ENCODE measurements around the gene FAM98A. TPM values are rescaled to one million over a fixed set of nuclear protein-coding genes. Genes with fewer than 3 reads are reported as not detected.
A peak's percentile ranks its signal among the peaks of the same experiment; 100 is the strongest.

The FAM98A gene
- total RNA-seq, 4 donors from 2014 or later, result 19.7 to 2,496 (median 73.0) TPM

DNA sequence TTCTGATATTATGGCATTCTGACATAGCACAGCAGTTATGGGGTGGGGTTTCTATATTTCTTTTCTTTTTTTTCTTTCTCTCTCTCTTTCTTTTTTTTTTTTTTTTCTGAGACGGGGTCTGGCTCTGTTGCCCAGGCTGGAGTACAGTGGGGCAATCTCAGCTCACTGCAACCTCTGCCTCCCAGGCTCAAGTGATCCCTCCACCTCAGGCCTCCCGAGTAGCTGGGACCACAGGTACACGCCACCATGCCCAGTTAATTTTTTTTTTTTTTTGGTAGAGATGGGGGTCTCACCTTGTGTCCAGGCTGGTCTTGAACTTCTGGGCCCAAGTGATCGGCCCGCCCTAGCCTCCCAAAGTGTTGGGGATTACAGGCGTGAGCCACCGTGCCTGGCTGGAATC is 7.5 kb upstream of the FAM98A start:
- Histone ChIP-seq H3K27me3 (no peaks in the 10 kb centered on the region), H3K9me3 (no peaks in the 10 kb centered on the region), H3K27ac (peak overlapping the region; percentile 49 to 55), H3K4me1 (peaks cover 0 to 7% of the 10 kb centered on the region in 2 donors), H3K4me3 (no peak overlapping the region), H3K36me3 (no peaks in the 10 kb centered on the region)
- TF ChIP-seq, protein P1, sequence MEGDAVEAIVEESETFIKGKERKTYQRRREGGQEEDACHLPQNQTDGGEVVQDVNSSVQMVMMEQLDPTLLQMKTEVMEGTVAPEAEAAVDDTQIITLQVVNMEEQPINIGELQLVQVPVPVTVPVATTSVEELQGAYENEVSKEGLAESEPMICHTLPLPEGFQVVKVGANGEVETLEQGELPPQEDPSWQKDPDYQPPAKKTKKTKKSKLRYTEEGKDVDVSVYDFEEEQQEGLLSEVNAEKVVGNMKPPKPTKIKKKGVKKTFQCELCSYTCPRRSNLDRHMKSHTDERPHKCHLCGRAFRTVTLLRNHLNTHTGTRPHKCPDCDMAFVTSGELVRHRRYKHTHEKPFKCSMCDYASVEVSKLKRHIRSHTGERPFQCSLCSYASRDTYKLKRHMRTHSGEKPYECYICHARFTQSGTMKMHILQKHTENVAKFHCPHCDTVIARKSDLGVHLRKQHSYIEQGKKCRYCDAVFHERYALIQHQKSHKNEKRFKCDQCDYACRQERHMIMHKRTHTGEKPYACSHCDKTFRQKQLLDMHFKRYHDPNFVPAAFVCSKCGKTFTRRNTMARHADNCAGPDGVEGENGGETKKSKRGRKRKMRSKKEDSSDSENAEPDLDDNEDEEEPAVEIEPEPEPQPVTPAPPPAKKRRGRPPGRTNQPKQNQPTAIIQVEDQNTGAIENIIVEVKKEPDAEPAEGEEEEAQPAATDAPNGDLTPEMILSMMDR (IDR thresholded peaks at IDR 0.05), result no peak
- no peak for TF ChIP-seq POLR2A (IDR thresholded peaks at IDR 0.05)
- DNase-seq, result no peak
- intact Hi-C loops (cut with DNase I; ENCODE audit: low total_unique reads), result no loop called here

DNA sequence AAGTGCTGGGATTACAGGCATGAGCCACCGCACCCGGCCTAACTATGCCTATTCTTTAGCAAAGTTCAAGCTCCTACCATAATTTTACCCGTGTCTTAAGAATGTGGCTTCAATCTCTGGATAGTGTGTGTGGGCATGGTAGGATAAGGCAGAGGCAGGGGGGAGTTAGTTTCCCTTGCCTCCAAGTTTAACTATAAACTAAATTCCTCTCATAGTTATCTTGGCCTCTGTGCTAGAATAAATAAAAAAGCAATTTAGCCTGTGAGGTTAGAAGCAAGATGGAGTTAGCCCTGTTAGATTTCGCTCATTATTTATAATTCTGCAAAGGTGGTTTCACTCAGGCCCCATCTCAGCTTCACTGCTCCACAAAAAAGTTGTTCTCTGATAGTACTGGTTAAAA is 7.0 kb upstream of the FAM98A start:
- no peak for DNase-seq
- H3K4me3 ChIP-seq, result no peak overlapping the region
- H3K9me3 ChIP-seq, result no peaks in the 10 kb centered on the region
- H3K27me3 ChIP-seq, result no peaks in the 10 kb centered on the region
- peaks cover 0 to 7% of the 10 kb centered on the region in 2 donors for H3K4me1 ChIP-seq
- no peaks in the 10 kb centered on the region for H3K36me3 ChIP-seq
- peak overlapping the region; percentile 49 to 55 for H3K27ac ChIP-seq
- TF ChIP-seq, protein P1 (IDR thresholded peaks at IDR 0.05), result no peak
- TF ChIP-seq POLR2A (IDR thresholded peaks at IDR 0.05), result no peak
- intact Hi-C loops (cut with DNase I; ENCODE audit: low total_unique reads), result no loop called here

- H3K4me1 ChIP-seq, result peaks cover 0 to 7% of the 10 kb centered on the region in 2 donors
- no peak overlapping the region for H3K4me3 ChIP-seq
- no peaks in the 10 kb centered on the region for H3K9me3 ChIP-seq
- TF ChIP-seq POLR2A (IDR thresholded peaks at IDR 0.05), result no peak
- TF ChIP-seq, protein P1 (IDR thresholded peaks at IDR 0.05), result no peak
- peak overlapping the region; percentile 18 to 55 for H3K27ac ChIP-seq
- intact Hi-C loops (cut with DNase I; ENCODE audit: low total_unique reads), result no loop called here
- DNase-seq, result no peak
- no peaks in the 10 kb centered on the region for H3K27me3 ChIP-seq
- H3K36me3 ChIP-seq, result no peaks in the 10 kb centered on the region
Observed at GRCh38 chr2:33605056-33605455, 6.0 kb upstream of the FAM98A start.

DNA sequence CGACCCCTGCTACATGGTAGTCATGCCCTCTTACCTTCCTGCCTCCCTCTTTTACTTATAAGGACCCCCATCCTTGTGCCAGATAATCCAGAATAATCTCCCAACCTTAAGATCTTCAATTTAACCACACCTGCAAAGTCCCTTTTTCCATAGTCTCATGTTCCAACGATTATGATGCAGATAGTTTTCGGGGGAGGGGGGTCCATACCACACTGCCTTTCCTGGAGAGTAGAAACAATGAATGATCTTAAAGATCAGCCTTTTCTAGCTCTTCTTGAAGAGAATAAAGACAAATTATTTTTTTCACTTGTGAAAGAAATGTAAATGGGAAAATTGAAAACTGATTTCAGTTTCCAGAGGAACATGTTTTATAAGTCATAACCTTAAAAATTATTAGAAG is 4.3 kb upstream of the FAM98A start:
- Histone ChIP-seq H3K4me1 (peaks cover 0 to 7% of the 10 kb centered on the region in 2 donors), H3K27me3 (no peaks in the 10 kb centered on the region), H3K36me3 (no peaks in the 10 kb centered on the region), H3K27ac (no peak overlapping the region), H3K4me3 (no peak overlapping the region), H3K9me3 (no peaks in the 10 kb centered on the region)
- no peak for DNase-seq
- TF ChIP-seq, protein P1 (IDR thresholded peaks at IDR 0.05), result no peak
- no peak for TF ChIP-seq POLR2A (IDR thresholded peaks at IDR 0.05)
- intact Hi-C loops (cut with DNase I; ENCODE audit: low total_unique reads), result no loop called here

DNA sequence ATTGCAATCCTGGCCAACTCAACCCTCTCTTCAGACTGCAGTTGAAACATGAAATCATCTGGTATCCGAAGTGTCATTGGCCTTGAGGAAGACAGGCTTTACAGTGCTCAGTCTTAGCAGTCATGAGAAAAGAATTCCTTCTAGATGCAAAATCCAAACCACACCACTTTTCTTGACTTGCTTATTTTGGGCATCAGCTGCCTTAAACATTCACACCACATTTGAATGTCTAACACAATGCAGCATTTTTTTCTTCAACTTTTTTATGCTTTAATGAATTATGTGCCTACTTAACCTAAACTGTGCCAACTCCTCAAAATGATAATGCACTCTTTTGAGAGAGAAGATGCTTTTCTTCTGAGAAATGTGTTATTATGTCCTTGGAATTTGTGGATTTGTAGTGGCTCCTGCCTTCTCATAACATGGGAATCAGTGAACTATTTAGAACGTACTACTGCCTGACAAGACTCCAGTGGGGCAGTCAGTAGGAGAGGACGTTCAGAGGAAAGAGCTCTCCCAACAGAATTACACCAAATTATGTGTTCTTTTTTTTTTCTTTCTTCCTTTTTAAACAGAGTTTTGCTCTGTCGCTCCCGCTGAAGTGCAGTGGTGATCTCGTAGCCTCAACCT is 3.2 kb upstream of the FAM98A start:
- intact Hi-C loops (cut with DNase I; ENCODE audit: low total_unique reads), result no loop called here
- H3K27me3 ChIP-seq, result no peaks in the 10 kb centered on the region
- peaks cover under 1 to 3% of the 10 kb centered on the region in 2 donors for H3K4me1 ChIP-seq

More for the DNA sequence above, 3.2 kb upstream of the FAM98A start:
- no peaks in the 10 kb centered on the region for H3K36me3 ChIP-seq
- no peak overlapping the region for H3K4me3 ChIP-seq
- TF ChIP-seq POLR2A (IDR thresholded peaks at IDR 0.05), result no peak
- TF ChIP-seq, protein P1 (IDR thresholded peaks at IDR 0.05), result no peak
- H3K9me3 ChIP-seq, result no peaks in the 10 kb centered on the region
- H3K27ac ChIP-seq, result no peak overlapping the region
- no peak for DNase-seq

All from uterus (tissue), 4 donors.